HG03025 (cell line): ENCODE data around the gene CLHC1.
"Not testable (repeated sequence)": the region's sequence is repeated elsewhere in the genome, so short reads cannot be mapped to it uniquely, and the experiment has no call there.

Source experiments
- ATAC-seq: cut with Tn5 transposase; IDR thresholded peaks from one replicate; pipeline ENCODE4 v1.9.1; 2021; ENCODE audit warnings: mild to moderate bottlenecking, moderate library complexity; ENCODE audit not compliant: unreplicated experiment, low FRiP score

The CLHC1 gene

DNA sequence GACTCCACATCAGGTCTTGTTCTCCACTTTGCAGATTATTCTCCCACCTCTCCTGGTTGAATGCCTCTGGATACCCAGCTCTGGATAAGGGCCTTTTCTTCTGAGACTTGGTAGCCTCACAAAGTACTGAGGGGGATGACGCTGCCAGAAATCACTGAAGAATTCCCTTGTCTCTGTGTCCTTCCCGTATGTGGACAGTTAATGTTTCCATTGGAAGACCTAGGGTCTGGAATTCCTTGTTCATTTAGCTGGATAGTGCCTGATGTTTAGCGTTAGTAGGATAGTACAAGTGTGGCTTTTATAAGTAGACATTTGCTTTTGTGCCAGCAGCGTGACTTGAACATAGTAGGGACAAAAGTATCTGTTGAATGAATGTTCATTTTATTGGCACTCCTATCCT lies 76.9 kb downstream of the CLHC1 start:
- no peak for ATAC-seq

- no peak for ATAC-seq
Measured at GRCh38 chr2:55154525-55155030, 77.5 kb downstream of the CLHC1 start.

DNA sequence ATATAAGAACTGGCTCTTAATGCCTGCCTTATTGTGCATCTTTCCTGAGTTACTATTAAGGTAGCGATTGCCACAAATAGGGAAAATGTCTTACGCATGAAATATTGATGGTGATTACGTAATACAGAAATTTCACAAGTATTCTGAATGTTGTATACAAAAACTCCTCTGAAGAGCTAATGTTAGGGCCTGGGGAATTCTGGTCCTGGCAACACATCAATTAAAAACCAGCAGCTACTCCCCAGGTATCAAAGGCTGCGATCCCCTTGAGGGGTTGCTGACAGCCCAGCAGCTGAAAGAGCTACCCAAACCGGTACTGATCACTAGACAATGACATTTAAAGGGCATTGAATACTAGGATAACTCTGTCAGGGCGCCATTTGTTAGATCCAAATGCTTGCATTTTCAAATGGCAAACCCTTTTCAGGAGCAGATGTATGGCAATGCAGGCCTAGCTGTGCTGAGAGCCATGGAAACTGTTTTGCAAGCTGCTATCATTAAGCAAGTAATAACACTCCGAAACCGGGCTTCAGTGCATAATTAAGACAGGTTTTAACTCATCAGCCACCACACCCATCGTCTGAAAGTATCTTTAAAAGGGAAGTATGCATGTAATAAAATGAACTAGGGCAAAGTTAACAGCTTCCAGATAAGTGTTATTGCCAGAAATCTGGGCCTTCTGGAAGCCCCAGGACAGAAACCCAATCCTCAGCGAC lies 78.4 kb downstream of the CLHC1 start:
- no peak for ATAC-seq

- ATAC-seq: no peak
Measured at GRCh38 chr2:55152475-55153412, 79.3 kb downstream of the CLHC1 start.

DNA sequence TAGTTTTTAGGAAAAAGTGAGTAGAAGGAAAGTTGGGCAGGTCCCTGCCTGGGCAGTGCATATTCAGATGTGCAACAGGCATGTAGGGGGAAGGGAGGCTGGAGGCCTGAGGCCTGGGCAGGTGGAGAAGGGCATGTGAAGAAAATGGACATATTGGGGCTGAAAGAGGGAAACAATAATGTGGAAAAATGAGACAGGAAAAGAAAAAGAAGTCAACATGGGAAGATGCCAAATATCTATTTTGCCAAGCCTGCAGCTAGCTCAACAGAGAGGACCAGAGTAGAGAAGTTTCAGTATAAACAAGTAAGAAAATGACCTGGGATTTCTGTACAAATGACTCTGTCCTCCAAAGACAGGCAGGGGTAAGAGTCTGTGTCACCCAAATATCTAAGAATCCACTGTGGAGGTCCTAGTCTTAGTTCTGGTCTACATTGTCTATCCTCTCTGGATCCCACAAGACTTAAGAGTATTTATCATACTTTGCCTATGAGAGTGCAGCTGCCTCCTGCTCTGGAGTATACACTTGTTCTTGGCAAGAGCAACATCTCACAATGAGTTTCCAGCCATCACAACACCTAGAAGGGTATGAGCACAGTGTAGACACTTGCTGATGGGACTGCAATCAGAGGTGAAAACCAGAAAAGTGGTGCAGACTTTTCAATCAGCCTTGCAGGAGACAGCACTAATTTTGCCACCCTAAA lies 80.2 kb downstream of the CLHC1 start:
- ATAC-seq: no peak

GRCh38 chr2:55150834-55151233 lies 81.3 kb downstream of the CLHC1 start:
- peak; percentile 80 for ATAC-seq

- ATAC-seq: no peak
Measured at GRCh38 chr2:55148269-55148668, 83.8 kb downstream of the CLHC1 start.

GRCh38 chr2:55147531-55147930 lies 84.6 kb downstream of the CLHC1 start:
- ATAC-seq: no peak

DNA sequence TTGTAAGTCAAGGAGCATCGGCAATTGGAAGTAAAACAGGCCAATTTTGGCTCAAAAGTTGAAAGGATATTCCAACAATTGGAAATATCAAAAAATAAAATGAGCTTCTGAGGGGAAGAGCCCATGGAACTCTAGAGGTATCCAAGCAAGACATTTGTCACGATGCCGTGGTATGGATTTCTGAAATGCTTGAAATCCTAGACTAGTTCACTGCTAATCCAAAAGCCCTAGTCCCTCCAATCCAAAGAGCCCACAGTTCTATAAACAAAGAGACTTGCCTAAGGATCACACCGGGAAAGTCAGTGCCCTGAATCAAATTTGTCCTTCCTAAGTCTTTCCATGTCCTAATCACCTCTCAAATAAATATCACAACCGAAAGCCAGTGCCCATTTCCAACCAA lies 85.1 kb downstream of the CLHC1 start:
- no peak for ATAC-seq

GRCh38 chr2:55146263-55146662 lies 85.8 kb downstream of the CLHC1 start:
- no peak for ATAC-seq

GRCh38 chr2:55144922-55145820 lies 86.9 kb downstream of the CLHC1 start:
- ATAC-seq: no peak

DNA sequence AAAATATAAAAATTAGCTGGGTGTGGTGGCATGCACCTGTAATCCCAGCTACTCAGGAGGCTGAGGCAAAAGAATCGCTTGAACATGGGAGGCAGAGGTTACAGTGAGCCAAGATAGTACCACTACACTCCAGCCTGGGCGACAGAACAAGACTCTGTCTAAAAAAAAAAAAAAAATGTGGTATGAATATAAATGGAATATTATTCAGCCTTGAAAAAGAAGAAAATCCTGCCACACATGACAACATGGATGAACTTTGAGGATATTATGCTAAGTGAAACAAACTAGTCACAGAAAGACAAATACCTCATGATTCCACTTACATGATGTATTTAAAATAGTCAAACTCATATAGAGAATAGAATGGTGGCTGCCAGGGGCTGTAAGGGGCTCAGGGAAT lies 88.4 kb downstream of the CLHC1 start:
- not testable (repeated sequence) for ATAC-seq

DNA sequence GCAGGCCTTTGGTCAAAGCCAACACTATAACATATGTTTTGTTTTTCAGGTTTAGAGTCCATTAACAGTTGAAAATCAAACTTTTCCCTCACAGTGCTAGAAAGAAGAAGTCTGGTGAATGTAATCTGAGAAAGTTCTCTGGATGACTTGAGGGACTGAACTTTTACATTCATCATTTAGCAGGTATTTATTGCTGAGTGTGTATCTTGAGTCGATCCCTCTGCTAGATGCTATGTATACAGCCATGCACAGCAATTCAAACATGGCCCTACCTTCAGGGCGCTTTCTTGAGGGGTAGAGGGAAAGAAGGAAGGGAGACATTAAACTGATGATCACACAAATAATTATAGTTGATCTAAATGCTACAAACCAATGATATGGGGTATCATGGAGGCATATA lies 89.6 kb downstream of the CLHC1 start:
- ATAC-seq: no peak

GRCh38 chr2:55141572-55142413 lies 90.3 kb downstream of the CLHC1 start:
- ATAC-seq: no peak

DNA sequence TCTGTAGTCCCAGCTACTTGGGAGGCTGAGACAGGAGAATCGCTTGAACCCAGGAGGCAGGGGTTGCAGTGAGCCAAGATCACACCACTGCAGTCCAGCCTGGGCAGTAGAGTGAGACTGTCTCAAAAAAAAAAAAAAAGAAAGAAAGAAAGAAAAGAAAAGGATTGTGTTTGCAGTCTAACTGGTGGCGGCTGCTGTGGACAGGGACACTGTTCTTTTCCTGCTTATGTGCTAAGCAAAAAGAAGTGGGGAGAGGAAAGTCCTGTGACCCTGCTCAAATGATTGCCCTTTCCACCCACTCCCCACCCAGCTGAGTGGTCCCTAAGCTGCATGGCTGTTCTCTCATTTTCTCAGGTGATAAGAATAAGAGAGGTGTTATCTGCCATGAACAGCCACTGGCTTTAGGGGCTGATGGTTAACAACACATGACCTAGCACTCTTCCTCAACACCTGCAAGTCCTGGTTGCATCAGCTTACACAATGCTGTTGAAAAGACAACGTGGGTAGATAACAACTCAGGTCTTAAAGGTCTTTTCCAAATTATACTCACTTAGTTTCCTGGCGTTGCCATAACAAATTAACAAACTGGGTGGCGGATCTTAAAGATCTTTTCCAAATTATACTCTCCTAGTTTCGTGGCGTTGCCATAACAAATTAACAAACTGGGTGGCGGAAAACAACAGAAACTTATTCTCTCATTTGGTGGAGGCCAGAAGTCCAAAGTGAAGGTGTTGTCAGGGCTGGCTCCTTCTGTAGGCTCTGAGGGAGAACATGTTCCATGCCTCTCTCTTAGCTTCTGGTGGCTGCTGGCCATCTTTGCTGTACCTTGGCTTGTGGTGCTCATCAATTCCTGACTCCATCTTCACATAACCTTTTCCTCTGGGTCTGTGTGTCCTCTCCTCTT lies 91.5 kb downstream of the CLHC1 start:
- ATAC-seq: no peak

- no peak for ATAC-seq
Measured at GRCh38 chr2:55139305-55139704, 92.8 kb downstream of the CLHC1 start.

GRCh38 chr2:55138882-55139229 lies 93.2 kb downstream of the CLHC1 start:
- ATAC-seq: no peak
